Measurements from ENCODE around the gene PDLIM5. TPM values are rescaled to one million over a fixed set of nuclear protein-coding genes. Genes with fewer than 3 reads are reported as not detected.

The PDLIM5 gene
- total RNA-seq, 2 donors from 2014 or later: 115 to 228 TPM

- Histone ChIP-seq H3K36me3 (no peaks in the 10 kb centered on the region), H3K27me3 (replicated peaks; ENCODE audit: insufficient read depth) (no peaks in the 10 kb centered on the region), H3K4me1 (replicated peaks) (no peaks in the 10 kb centered on the region), H3K9me3 (no peaks in the 10 kb centered on the region), H3K4me3 (peak overlapping the region; percentile 97), H3K27ac (peak overlapping the region; percentile 96 to 97)
- DNase-seq (ENCODE audit: low spot score): peak; percentile 85
- TF ChIP-seq POLR2A (IDR thresholded peaks at IDR 0.05): peak; percentile 55
- TF ChIP-seq POLR2AphosphoS5 (IDR thresholded peaks at IDR 0.05): peak; percentile 74
- TF ChIP-seq CTCF (IDR thresholded peaks at IDR 0.05): no peak
- intact Hi-C loops (cut with DNase I): loop anchor here (5.0 kb wide), 2 partner anchors 65 to 145 kb away; no protein-coding TSS in a partner anchor
- WGBS: 1% methylated on average over 26 of the region's 26 CpGs
Measured at GRCh38 chr4:94452476-94453371, 982 bp downstream of the PDLIM5 start.

- no peak for DNase-seq (ENCODE audit: low spot score)
- intact Hi-C loops (cut with DNase I): loop anchor here (5.0 kb wide), 2 partner anchors 64 to 144 kb away; no protein-coding TSS in a partner anchor
- no peaks in the 10 kb centered on the region for H3K36me3 ChIP-seq
- WGBS: 38% methylated on average over 7 of the region's 7 CpGs
- H3K27ac ChIP-seq: peak overlapping the region; percentile 96 to 97
- no peaks in the 10 kb centered on the region for H3K4me1 ChIP-seq (replicated peaks)
- H3K9me3 ChIP-seq: no peaks in the 10 kb centered on the region
- peak overlapping the region; percentile 97 for H3K4me3 ChIP-seq
- no peaks in the 10 kb centered on the region for H3K27me3 ChIP-seq (replicated peaks; ENCODE audit: insufficient read depth)
- TF ChIP-seq POLR2AphosphoS5 (IDR thresholded peaks at IDR 0.05): no peak
- TF ChIP-seq CTCF (IDR thresholded peaks at IDR 0.05): no peak
- no peak for TF ChIP-seq POLR2A (IDR thresholded peaks at IDR 0.05)
Measured at GRCh38 chr4:94453391-94453963, 1.7 kb downstream of the PDLIM5 start.

GRCh38 chr4:94454405-94454804 lies 2.7 kb downstream of the PDLIM5 start:
- no peaks in the 10 kb centered on the region for H3K4me1 ChIP-seq (replicated peaks)
- WGBS: 28% methylated on average over 2 of the region's 2 CpGs
- no peaks in the 10 kb centered on the region for H3K36me3 ChIP-seq
- H3K27me3 ChIP-seq (replicated peaks; ENCODE audit: insufficient read depth): no peaks in the 10 kb centered on the region
- peak overlapping the region; percentile 97 for H3K4me3 ChIP-seq
- DNase-seq (ENCODE audit: low spot score): no peak
- H3K9me3 ChIP-seq: no peaks in the 10 kb centered on the region
- intact Hi-C loops (cut with DNase I): loop anchor here (5.0 kb wide), 2 partner anchors 63 to 143 kb away; no protein-coding TSS in a partner anchor
- TF ChIP-seq POLR2A (IDR thresholded peaks at IDR 0.05) (no peak), CTCF (IDR thresholded peaks at IDR 0.05) (no peak), POLR2AphosphoS5 (IDR thresholded peaks at IDR 0.05) (no peak)
- H3K27ac ChIP-seq: peak overlapping the region; percentile 96 to 97

GRCh38 chr4:94455081-94455480 lies 3.3 kb downstream of the PDLIM5 start:
- TF ChIP-seq POLR2AphosphoS5 (IDR thresholded peaks at IDR 0.05) (peak; percentile 70), CTCF (IDR thresholded peaks at IDR 0.05) (no peak), POLR2A (IDR thresholded peaks at IDR 0.05) (no peak)
- Histone ChIP-seq H3K27ac (peak overlapping the region; percentile 96 to 97), H3K9me3 (no peaks in the 10 kb centered on the region), H3K27me3 (replicated peaks; ENCODE audit: insufficient read depth) (no peaks in the 10 kb centered on the region), H3K4me1 (replicated peaks) (no peaks in the 10 kb centered on the region), H3K4me3 (peak overlapping the region in 1 of 2 donors; percentile 97), H3K36me3 (no peaks in the 10 kb centered on the region)
- DNase-seq (ENCODE audit: low spot score): peak; percentile 72
- WGBS: 32% methylated on average over 3 of the region's 3 CpGs
- intact Hi-C loops (cut with DNase I): no loop called here

Measured in prostate gland (tissue), 2 donors.